Upper lobe of left lung (tissue), 4 donors: ENCODE results near the gene JMJD6.

Source experiments
- EP300 ChIP-seq, 4 donors: sonication (generic); formaldehyde crosslinking; IDR thresholded peaks; one replicate each; pipeline ENCODE4 v1.5.1; 2017; ENCODE audit warnings: antibody characterized with exemption in 4 of 4, control low read depth in 2 of 4
- POLR2A ChIP-seq, 4 donors: fragments of 450-650 bp; IDR thresholded peaks; one replicate each; pipeline ENCODE4 v1.5.1; 2016 to 2017; ENCODE audit warnings: antibody characterized with exemption in 4 of 4, mild to moderate bottlenecking in 2 of 4
- TF ChIP-seq, protein P1 (sequence below), 6 experiments: fragments of 450-650 bp in 4 of 6; fragments of 200-600 bp in 2 of 6; sonication (generic) in 2 of 6; IDR thresholded peaks; one replicate each; pipeline ENCODE4 v1.5.1; 2016 to 2019; ENCODE audit warnings: antibody characterized with exemption in 6 of 6

DNA sequence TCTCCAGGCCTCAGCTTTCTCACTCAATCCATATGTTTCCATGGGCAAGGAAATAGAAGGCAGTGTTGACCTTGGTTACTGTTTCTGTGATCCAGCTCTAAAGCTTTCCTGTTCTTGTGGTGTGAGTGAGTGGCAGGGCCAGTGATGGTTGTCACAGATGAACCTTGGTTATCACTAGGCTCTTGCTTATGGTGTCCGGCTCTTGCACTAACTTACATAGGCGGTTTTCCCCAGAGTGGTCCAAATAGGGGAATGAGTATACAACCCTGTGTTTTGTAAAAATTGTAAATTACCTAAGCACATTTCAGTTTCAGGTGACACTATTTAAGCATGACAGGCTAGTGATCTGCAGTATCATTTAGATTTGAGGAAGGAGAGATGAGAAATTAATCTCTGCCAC lies 18.3 kb upstream of the JMJD6 start:
- TF ChIP-seq, protein P1, sequence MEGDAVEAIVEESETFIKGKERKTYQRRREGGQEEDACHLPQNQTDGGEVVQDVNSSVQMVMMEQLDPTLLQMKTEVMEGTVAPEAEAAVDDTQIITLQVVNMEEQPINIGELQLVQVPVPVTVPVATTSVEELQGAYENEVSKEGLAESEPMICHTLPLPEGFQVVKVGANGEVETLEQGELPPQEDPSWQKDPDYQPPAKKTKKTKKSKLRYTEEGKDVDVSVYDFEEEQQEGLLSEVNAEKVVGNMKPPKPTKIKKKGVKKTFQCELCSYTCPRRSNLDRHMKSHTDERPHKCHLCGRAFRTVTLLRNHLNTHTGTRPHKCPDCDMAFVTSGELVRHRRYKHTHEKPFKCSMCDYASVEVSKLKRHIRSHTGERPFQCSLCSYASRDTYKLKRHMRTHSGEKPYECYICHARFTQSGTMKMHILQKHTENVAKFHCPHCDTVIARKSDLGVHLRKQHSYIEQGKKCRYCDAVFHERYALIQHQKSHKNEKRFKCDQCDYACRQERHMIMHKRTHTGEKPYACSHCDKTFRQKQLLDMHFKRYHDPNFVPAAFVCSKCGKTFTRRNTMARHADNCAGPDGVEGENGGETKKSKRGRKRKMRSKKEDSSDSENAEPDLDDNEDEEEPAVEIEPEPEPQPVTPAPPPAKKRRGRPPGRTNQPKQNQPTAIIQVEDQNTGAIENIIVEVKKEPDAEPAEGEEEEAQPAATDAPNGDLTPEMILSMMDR (IDR thresholded peaks at IDR 0.05): no peak
- TF ChIP-seq POLR2A (IDR thresholded peaks at IDR 0.05) (no peak), EP300 (IDR thresholded peaks at IDR 0.05) (no peak)
